CD4-positive, alpha-beta T cell treated with Interleukin-6 at 100 ng/mL for 8 hours (primary cell): ENCODE results near the gene KIRREL3.

Experiments
- DNase-seq: peaks from one replicate; pipeline ENCODE4 v3.0.0-alpha.2; 2020; ENCODE audit warnings: mixed read lengths, low spot score

Gene KIRREL3

GRCh38 chr11:126669416-126669815 is 331.2 kb downstream of the KIRREL3 start:
- DNase-seq = no peak

- no peak for DNase-seq
Measured at GRCh38 chr11:126664643-126665042, 335.9 kb downstream of the KIRREL3 start.

- no peak for DNase-seq
Measured at GRCh38 chr11:126663749-126664592, 336.6 kb downstream of the KIRREL3 start.

GRCh38 chr11:126662035-126662790 is 338.4 kb downstream of the KIRREL3 start:
- DNase-seq = no peak

GRCh38 chr11:126660761-126661425 is 339.7 kb downstream of the KIRREL3 start:
- no peak for DNase-seq

- no peak for DNase-seq
Measured at GRCh38 chr11:126660321-126660720, 340.2 kb downstream of the KIRREL3 start.

GRCh38 chr11:126658306-126659056 is 342.1 kb downstream of the KIRREL3 start:
- no peak for DNase-seq

- DNase-seq = no peak
Measured at GRCh38 chr11:126655807-126656128, 344.8 kb downstream of the KIRREL3 start.

- DNase-seq = no peak
Measured at GRCh38 chr11:126654886-126655806, 345.4 kb downstream of the KIRREL3 start.

- no peak for DNase-seq
Measured at GRCh38 chr11:126653040-126653439, 347.5 kb downstream of the KIRREL3 start.

GRCh38 chr11:126647735-126648134 is 352.8 kb downstream of the KIRREL3 start:
- DNase-seq = no peak

GRCh38 chr11:126646701-126647557 is 353.6 kb downstream of the KIRREL3 start:
- no peak for DNase-seq

GRCh38 chr11:126645186-126645585 is 355.4 kb downstream of the KIRREL3 start:
- no peak for DNase-seq

- no peak for DNase-seq
Measured at GRCh38 chr11:126640186-126640585, 360.4 kb downstream of the KIRREL3 start.

GRCh38 chr11:126639692-126640091 is 360.9 kb downstream of the KIRREL3 start:
- DNase-seq = no peak

GRCh38 chr11:126638648-126639047 is 361.9 kb downstream of the KIRREL3 start:
- no peak for DNase-seq

GRCh38 chr11:126637795-126638175 is 362.8 kb downstream of the KIRREL3 start:
- DNase-seq = no peak

GRCh38 chr11:126636911-126637794 is 363.4 kb downstream of the KIRREL3 start:
- DNase-seq = no peak

- no peak for DNase-seq
Measured at GRCh38 chr11:126635511-126635910, 365.1 kb downstream of the KIRREL3 start.
